Suprapubic skin (tissue), 3 donors: ENCODE measurements around the gene JAKMIP1.

ENCODE experiments used
- POLR2A ChIP-seq, 2 donors: fragments of 450-650 bp; IDR thresholded peaks; one replicate each; pipeline ENCODE4 v1.6.1; 2017; ENCODE audit warnings: antibody characterized with exemption in 2 of 2, mild to moderate bottlenecking in 2 of 2, moderate library complexity in 2 of 2
- TF ChIP-seq, protein P1 (sequence below), 2 donors: fragments of 200-600 bp in 1 of 2; fragments of 450-650 bp in 1 of 2; sonication (generic) in 1 of 2; IDR thresholded peaks; one replicate each; pipeline ENCODE4 v1.5.1; 2016 to 2019; ENCODE audit warnings: antibody characterized with exemption in 2 of 2, mild to moderate bottlenecking in 1 of 2, moderate library complexity in 1 of 2

- TF ChIP-seq, protein P1, sequence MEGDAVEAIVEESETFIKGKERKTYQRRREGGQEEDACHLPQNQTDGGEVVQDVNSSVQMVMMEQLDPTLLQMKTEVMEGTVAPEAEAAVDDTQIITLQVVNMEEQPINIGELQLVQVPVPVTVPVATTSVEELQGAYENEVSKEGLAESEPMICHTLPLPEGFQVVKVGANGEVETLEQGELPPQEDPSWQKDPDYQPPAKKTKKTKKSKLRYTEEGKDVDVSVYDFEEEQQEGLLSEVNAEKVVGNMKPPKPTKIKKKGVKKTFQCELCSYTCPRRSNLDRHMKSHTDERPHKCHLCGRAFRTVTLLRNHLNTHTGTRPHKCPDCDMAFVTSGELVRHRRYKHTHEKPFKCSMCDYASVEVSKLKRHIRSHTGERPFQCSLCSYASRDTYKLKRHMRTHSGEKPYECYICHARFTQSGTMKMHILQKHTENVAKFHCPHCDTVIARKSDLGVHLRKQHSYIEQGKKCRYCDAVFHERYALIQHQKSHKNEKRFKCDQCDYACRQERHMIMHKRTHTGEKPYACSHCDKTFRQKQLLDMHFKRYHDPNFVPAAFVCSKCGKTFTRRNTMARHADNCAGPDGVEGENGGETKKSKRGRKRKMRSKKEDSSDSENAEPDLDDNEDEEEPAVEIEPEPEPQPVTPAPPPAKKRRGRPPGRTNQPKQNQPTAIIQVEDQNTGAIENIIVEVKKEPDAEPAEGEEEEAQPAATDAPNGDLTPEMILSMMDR (IDR thresholded peaks at IDR 0.05): no peak
- no peak for TF ChIP-seq POLR2A (IDR thresholded peaks at IDR 0.05)
Observed at GRCh38 chr4:6087669-6088341, 112.5 kb downstream of the JAKMIP1 start.
